HUES64 (cell line): ENCODE data around the gene APOH.
"Not testable (repeated sequence)": the region's sequence is repeated elsewhere in the genome, so short reads cannot be mapped to it uniquely, and the experiment has no call there.

Source experiments
- H3K27ac ChIP-seq: 2 replicates; pipeline ENCODE4 v1.7.0; 2013; ENCODE audit warnings: low read depth, low read length, inconsistent platforms
- H3K27me3 ChIP-seq: 2 replicates; pipeline ENCODE4 v1.6.1; 2013; ENCODE audit warnings: mild to moderate bottlenecking, low read length; ENCODE audit not compliant: insufficient read depth
- H3K36me3 ChIP-seq: 2 replicates; pipeline ENCODE4 v1.6.1; 2013; ENCODE audit warnings: mild to moderate bottlenecking, low read length; ENCODE audit not compliant: insufficient read depth
- H3K4me1 ChIP-seq: 2 replicates; pipeline ENCODE4 v1.6.1; 2013; ENCODE audit warnings: mild to moderate bottlenecking, low read length, moderate library complexity; ENCODE audit not compliant: insufficient read depth
- H3K4me3 ChIP-seq: 2 replicates; pipeline ENCODE4 v1.5.1; 2013; ENCODE audit warnings: mild to moderate bottlenecking, low read length, moderate library complexity
- H3K9ac ChIP-seq: 2 replicates; pipeline ENCODE4 v1.6.1; 2013; ENCODE audit warnings: mild to moderate bottlenecking, low read depth, low read length
- H3K9me3 ChIP-seq: 2 replicates; pipeline ENCODE4 v1.6.1; 2013; ENCODE audit warnings: low read depth, low read length; ENCODE audit not compliant: insufficient read depth
- WGBS: fragments of 150-250, 120-280 bp; methylation state at CpG from one replicate; pipeline ENCODE4 v1.1.7; 2013; ENCODE audit warnings: missing lambda C conversion rate; 5-methylcytosine and 5-hydroxymethylcytosine counted together

APOH gene

GRCh38 chr17:66260688-66261087, 31.5 kb upstream of the APOH start:
- WGBS = 86% methylated on average over 1 of the region's 1 CpG
- Histone ChIP-seq H3K27ac (no peak overlapping the region), H3K36me3 (no peaks in the 10 kb centered on the region)

GRCh38 chr17:66260275-66260674, 31.1 kb upstream of the APOH start:
- WGBS = 91% methylated on average over 6 of the region's 6 CpGs
- Histone ChIP-seq H3K27ac (no peak overlapping the region), H3K9me3 (no peaks in the 10 kb centered on the region), H3K9ac (no peak overlapping the region), H3K4me1 (no peaks in the 10 kb centered on the region), H3K36me3 (no peaks in the 10 kb centered on the region), H3K27me3 (no peaks in the 10 kb centered on the region), H3K4me3 (no peak overlapping the region)

More at GRCh38 chr17:66260688-66261087, 31.5 kb upstream of the APOH start:
- Histone ChIP-seq H3K9me3 (no peaks in the 10 kb centered on the region), H3K4me3 (no peak overlapping the region), H3K27me3 (no peaks in the 10 kb centered on the region), H3K4me1 (no peaks in the 10 kb centered on the region), H3K9ac (no peak overlapping the region)

- Histone ChIP-seq H3K4me3 (no peak overlapping the region), H3K27ac (no peak overlapping the region), H3K27me3 (no peaks in the 10 kb centered on the region), H3K4me1 (no peaks in the 10 kb centered on the region), H3K9ac (no peak overlapping the region), H3K36me3 (no peaks in the 10 kb centered on the region), H3K9me3 (no peaks in the 10 kb centered on the region)
- 97% methylated on average over 3 of the region's 3 CpGs for WGBS
Observed at GRCh38 chr17:66255527-66255971, 26.3 kb upstream of the APOH start.

- Histone ChIP-seq H3K4me1 (no peaks in the 10 kb centered on the region), H3K27ac (no peak overlapping the region), H3K27me3 (no peaks in the 10 kb centered on the region), H3K4me3 (no peak overlapping the region), H3K9ac (no peak overlapping the region), H3K9me3 (no peaks in the 10 kb centered on the region), H3K36me3 (no peaks in the 10 kb centered on the region)
- 54% methylated on average over 4 of the region's 4 CpGs for WGBS
Observed at GRCh38 chr17:66255112-66255511, 25.9 kb upstream of the APOH start.

- not testable (repeated sequence) for H3K4me3 ChIP-seq, H3K27me3 ChIP-seq, H3K9ac ChIP-seq, H3K36me3 ChIP-seq, H3K9me3 ChIP-seq, H3K27ac ChIP-seq, H3K4me1 ChIP-seq
- WGBS = 93% methylated on average over 8 of the region's 8 CpGs
Observed at GRCh38 chr17:66253458-66253857, 24.2 kb upstream of the APOH start.

GRCh38 chr17:66250686-66251085, 21.5 kb upstream of the APOH start:
- Histone ChIP-seq H3K27ac (no peak overlapping the region), H3K4me1 (no peaks in the 10 kb centered on the region), H3K9ac (no peak overlapping the region), H3K36me3 (no peaks in the 10 kb centered on the region), H3K9me3 (no peaks in the 10 kb centered on the region), H3K4me3 (no peak overlapping the region), H3K27me3 (no peaks in the 10 kb centered on the region)
- WGBS = 94% methylated on average over 3 of the region's 3 CpGs

- no peak overlapping the region for H3K9ac ChIP-seq
- H3K9me3 ChIP-seq = no peaks in the 10 kb centered on the region
- H3K27ac ChIP-seq = no peak overlapping the region
- no peaks in the 10 kb centered on the region for H3K4me1 ChIP-seq
- no peak overlapping the region for H3K4me3 ChIP-seq
- no peaks in the 10 kb centered on the region for H3K27me3 ChIP-seq
- H3K36me3 ChIP-seq = no peaks in the 10 kb centered on the region
- WGBS = 96% methylated on average over 5 of the region's 5 CpGs
Observed at GRCh38 chr17:66248285-66248684, 19.1 kb upstream of the APOH start.

GRCh38 chr17:66241839-66242238, 12.6 kb upstream of the APOH start:
- Histone ChIP-seq H3K9ac (no peak overlapping the region), H3K27ac (no peak overlapping the region), H3K36me3 (no peaks in the 10 kb centered on the region), H3K4me1 (no peaks in the 10 kb centered on the region), H3K4me3 (no peak overlapping the region), H3K27me3 (no peaks in the 10 kb centered on the region), H3K9me3 (no peaks in the 10 kb centered on the region)
- WGBS = no CpG with 5 or more reads among the region's 1 CpG

- Histone ChIP-seq H3K9ac (no peak overlapping the region), H3K36me3 (no peaks in the 10 kb centered on the region), H3K27ac (no peak overlapping the region), H3K9me3 (no peaks in the 10 kb centered on the region), H3K4me1 (no peaks in the 10 kb centered on the region), H3K4me3 (no peak overlapping the region), H3K27me3 (no peaks in the 10 kb centered on the region)
- WGBS = 100% methylated on average over 1 of the region's 3 CpGs
Observed at GRCh38 chr17:66240630-66241029, 11.4 kb upstream of the APOH start.

GRCh38 chr17:66240013-66240412, 10.8 kb upstream of the APOH start:
- Histone ChIP-seq H3K9ac (no peak overlapping the region), H3K27ac (no peak overlapping the region), H3K9me3 (no peaks in the 10 kb centered on the region), H3K4me3 (no peak overlapping the region), H3K4me1 (no peaks in the 10 kb centered on the region), H3K27me3 (no peaks in the 10 kb centered on the region), H3K36me3 (no peaks in the 10 kb centered on the region)
- WGBS = 96% methylated on average over 6 of the region's 6 CpGs

GRCh38 chr17:66235377-66235994, 6.3 kb upstream of the APOH start:
- H3K9me3 ChIP-seq = no peaks in the 10 kb centered on the region
- no peak overlapping the region for H3K27ac ChIP-seq
- no peaks in the 10 kb centered on the region for H3K4me1 ChIP-seq
- no peak overlapping the region for H3K9ac ChIP-seq
- WGBS = 97% methylated on average over 3 of the region's 3 CpGs
- H3K4me3 ChIP-seq = no peak overlapping the region
- no peaks in the 10 kb centered on the region for H3K36me3 ChIP-seq
- no peaks in the 10 kb centered on the region for H3K27me3 ChIP-seq

GRCh38 chr17:66234611-66235010, 5.4 kb upstream of the APOH start:
- Histone ChIP-seq H3K27me3 (no peaks in the 10 kb centered on the region), H3K9me3 (no peaks in the 10 kb centered on the region), H3K4me3 (no peak overlapping the region), H3K4me1 (no peaks in the 10 kb centered on the region), H3K9ac (no peak overlapping the region), H3K27ac (no peak overlapping the region), H3K36me3 (no peaks in the 10 kb centered on the region)
- 98% methylated on average over 3 of the region's 3 CpGs for WGBS
